Measurements from ENCODE around the gene ZNF862. TPM values are rescaled to one million over a fixed set of nuclear protein-coding genes. Genes with fewer than 3 reads are reported as not detected.
A peak's percentile ranks its signal among the peaks of the same experiment; 100 is the strongest.

Gene ZNF862
- total RNA-seq, 4 donors from 2014 or later = 2.9 to 10.7 (median 7.0) TPM

GRCh38 chr7:149795126-149795525 lies 43.0 kb upstream of the ZNF862 start:
- no peak for DNase-seq
- Histone ChIP-seq H3K27ac (no peak overlapping the region), H3K4me1 (no peaks in the 10 kb centered on the region), H3K27me3 (peaks cover 12 to 19% (median 15%) of the 10 kb centered on the region in 3 donors), H3K4me3 (no peak overlapping the region), H3K36me3 (no peaks in the 10 kb centered on the region), H3K9me3 (no peaks in the 10 kb centered on the region)
- in situ Hi-C loops (cut with MboI; ENCODE audit: low sequenced_read_pairs in 4 of 4) = no loop called here
- TF ChIP-seq POLR2A (IDR thresholded peaks at IDR 0.05) (no peak), CTCF (IDR thresholded peaks at IDR 0.05 in 4 of 5, conservative IDR thresholded peaks at IDR 0.05 in 1 of 5) (no peak)
- intact Hi-C loops (cut with DNase I; ENCODE audit: low total_unique reads) = no loop called here
- no peak for ATAC-seq

GRCh38 chr7:149796287-149796860 lies 41.8 kb upstream of the ZNF862 start:
- no peak for TF ChIP-seq CTCF (IDR thresholded peaks at IDR 0.05 in 4 of 5, conservative IDR thresholded peaks at IDR 0.05 in 1 of 5)
- no peak for TF ChIP-seq POLR2A (IDR thresholded peaks at IDR 0.05)
- in situ Hi-C loops (cut with MboI; ENCODE audit: low sequenced_read_pairs in 4 of 4) = no loop called here
- Histone ChIP-seq H3K36me3 (no peaks in the 10 kb centered on the region), H3K9me3 (no peaks in the 10 kb centered on the region), H3K4me3 (no peak overlapping the region), H3K27ac (no peak overlapping the region), H3K4me1 (no peaks in the 10 kb centered on the region), H3K27me3 (peaks cover 3 to 9% (median 4%) of the 10 kb centered on the region in 3 donors)
- DNase-seq (no peak), ATAC-seq (no peak)
- intact Hi-C loops (cut with DNase I; ENCODE audit: low total_unique reads) = no loop called here

GRCh38 chr7:149797771-149798170 lies 40.4 kb upstream of the ZNF862 start:
- no peak for DNase-seq
- no peak for ATAC-seq
- intact Hi-C loops (cut with DNase I; ENCODE audit: low total_unique reads) = no loop called here

GRCh38 chr7:149799397-149800168 lies 38.6 kb upstream of the ZNF862 start:
- intact Hi-C loops (cut with DNase I; ENCODE audit: low total_unique reads) (no loop called here), in situ Hi-C loops (cut with MboI; ENCODE audit: low sequenced_read_pairs in 4 of 4) (no loop called here)
- Histone ChIP-seq H3K27me3 (no peaks in the 10 kb centered on the region), H3K27ac (no peak overlapping the region), H3K4me3 (no peak overlapping the region), H3K36me3 (no peaks in the 10 kb centered on the region), H3K9me3 (no peaks in the 10 kb centered on the region), H3K4me1 (no peaks in the 10 kb centered on the region)
- TF ChIP-seq POLR2A (IDR thresholded peaks at IDR 0.05) = no peak
- TF ChIP-seq CTCF (IDR thresholded peaks at IDR 0.05 in 4 of 5, conservative IDR thresholded peaks at IDR 0.05 in 1 of 5) = peak in 4 of 5 experiments; percentile 18 to 41 (median 28)
- DNase-seq (no peak), ATAC-seq (no peak)

More at GRCh38 chr7:149797771-149798170, 40.4 kb upstream of the ZNF862 start:
- Histone ChIP-seq H3K36me3 (no peaks in the 10 kb centered on the region), H3K9me3 (no peaks in the 10 kb centered on the region), H3K27ac (no peak overlapping the region), H3K4me1 (no peaks in the 10 kb centered on the region), H3K27me3 (no peaks in the 10 kb centered on the region), H3K4me3 (no peak overlapping the region)
- TF ChIP-seq POLR2A (IDR thresholded peaks at IDR 0.05) (no peak), CTCF (IDR thresholded peaks at IDR 0.05 in 4 of 5, conservative IDR thresholded peaks at IDR 0.05 in 1 of 5) (no peak)
- in situ Hi-C loops (cut with MboI; ENCODE audit: low sequenced_read_pairs in 4 of 4) = no loop called here
